Erythroblast (primary cell): Measurements from ENCODE around the gene RAB12.

Source experiments
- DNase-seq, 2 experiments: peaks; one replicate each; lab custom pipeline; 2025; lab: John Stamatoyannopoulos, UW
- GATA1 ChIP-seq: IDR thresholded peaks from 2 replicates; pipeline ENCODE4 v1.6.1; 2011; ENCODE audit warnings: low read depth, mild to moderate bottlenecking, control low read depth, low read length, moderate library complexity
- POLR2A ChIP-seq: IDR thresholded peaks from 2 replicates; pipeline ENCODE4 v1.6.1; 2011; ENCODE audit warnings: mild to moderate bottlenecking, low read length

RAB12 gene

GRCh38 chr18:8673256-8674209 lies 64.3 kb downstream of the RAB12 start:
- DNase-seq: no peak
- no peak for TF ChIP-seq POLR2A
- TF ChIP-seq GATA1: no peak

GRCh38 chr18:8675057-8675456 lies 65.8 kb downstream of the RAB12 start:
- no peak for DNase-seq
- TF ChIP-seq GATA1: no peak
- TF ChIP-seq POLR2A: no peak

GRCh38 chr18:8681196-8681595 lies 72.0 kb downstream of the RAB12 start:
- no peak for DNase-seq
- TF ChIP-seq GATA1 (no peak), POLR2A (no peak)

- no peak for DNase-seq
- no peak for TF ChIP-seq POLR2A
- no peak for TF ChIP-seq GATA1
Measured at GRCh38 chr18:8684577-8684976, 75.3 kb downstream of the RAB12 start.

GRCh38 chr18:8685141-8685913 lies 76.1 kb downstream of the RAB12 start:
- DNase-seq: no peak

GRCh38 chr18:8685914-8686216 lies 76.6 kb downstream of the RAB12 start:
- TF ChIP-seq POLR2A: no peak
- no peak for TF ChIP-seq GATA1
- no peak for DNase-seq

More at GRCh38 chr18:8685141-8685913, 76.1 kb downstream of the RAB12 start:
- TF ChIP-seq POLR2A: no peak
- TF ChIP-seq GATA1: no peak

GRCh38 chr18:8686611-8687010 lies 77.4 kb downstream of the RAB12 start:
- DNase-seq: no peak
- TF ChIP-seq GATA1: no peak

GRCh38 chr18:8688216-8688800 lies 79.1 kb downstream of the RAB12 start:
- TF ChIP-seq GATA1 (no peak), POLR2A (no peak)
- DNase-seq: no peak

- no peak for DNase-seq
- TF ChIP-seq GATA1 (no peak), POLR2A (no peak)
Measured at GRCh38 chr18:8688816-8689215, 79.6 kb downstream of the RAB12 start.
